Measurements from ENCODE around the gene CRHBP.

- TF ChIP-seq BHLHE40 (IDR thresholded peaks at IDR 0.05; ENCODE audit: borderline replicate concordance) (no peak), CTBP1 (IDR thresholded peaks at IDR 0.05; ENCODE audit: borderline replicate concordance) (no peak), ARNT (IDR thresholded peaks at IDR 0.05) (no peak), PKNOX1 (IDR thresholded peaks at IDR 0.05) (no peak), FOXM1 (IDR thresholded peaks at IDR 0.05; ENCODE audit: borderline replicate concordance) (no peak), SP1 (IDR thresholded peaks at IDR 0.05) (no peak), SUZ12 (IDR thresholded peaks at IDR 0.05) (no peak), TARDBP (IDR thresholded peaks at IDR 0.05) (no peak), ZNF384 (IDR thresholded peaks at IDR 0.05) (no peak)
Measured at GRCh38 chr5:76953551-76954382, 922 bp downstream of the CRHBP start.

Measured in HEK293T (cell line).